Measurements from ENCODE around the gene OR4C15.

The OR4C15 gene

DNA sequence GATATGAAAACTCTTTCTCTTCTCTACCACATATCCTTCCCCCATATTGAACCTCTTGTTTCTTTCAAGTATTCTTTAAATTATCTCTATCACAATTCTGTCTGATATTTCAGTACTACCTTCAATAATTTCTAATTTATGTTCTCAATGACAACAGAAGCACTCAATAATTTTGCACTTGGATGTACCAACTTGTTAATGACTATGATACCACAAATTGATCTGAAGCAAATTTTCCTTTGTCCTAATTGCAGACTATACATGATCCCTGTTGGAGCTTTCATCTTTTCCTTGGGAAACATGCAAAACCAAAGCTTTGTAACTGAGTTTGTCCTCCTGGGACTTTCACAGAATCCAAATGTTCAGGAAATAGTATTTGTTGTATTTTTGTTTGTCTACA is at the start of gene OR4C15:
Gene OR4C15 (plus strand): TSS at position 301 of the 400 bp plus-strand sequence. CDS start 0 bp downstream, at position 301.
- no peak within 1 kb of the TSS for H3K4me3 ChIP-seq (replicated peaks in 1 of 2; ENCODE audit: low read depth in 2 of 2, low read length in 2 of 2)
- no peak for DNase-seq (ENCODE audit: low read depth in 2 of 2)
- TF ChIP-seq CTCF (IDR thresholded peaks at IDR 0.05; ENCODE audit: low read depth, low read length), result no peak

- H3K4me3 ChIP-seq (replicated peaks in 1 of 2; ENCODE audit: low read depth in 2 of 2, low read length in 2 of 2), result no peak within 1 kb of the TSS
- no peak for TF ChIP-seq CTCF (IDR thresholded peaks at IDR 0.05; ENCODE audit: low read depth, low read length)
- no peak for DNase-seq (ENCODE audit: low read depth in 2 of 2)
Measured at GRCh38 chr11:55571828-55572227, 17.6 kb downstream of the OR4C15 start, which contains the start of gene OR4C16. Gene OR4C16, plus strand, starts transcription at chr11:55572128. Its CDS starts 0 bp downstream, at chr11:55572128.

DNA sequence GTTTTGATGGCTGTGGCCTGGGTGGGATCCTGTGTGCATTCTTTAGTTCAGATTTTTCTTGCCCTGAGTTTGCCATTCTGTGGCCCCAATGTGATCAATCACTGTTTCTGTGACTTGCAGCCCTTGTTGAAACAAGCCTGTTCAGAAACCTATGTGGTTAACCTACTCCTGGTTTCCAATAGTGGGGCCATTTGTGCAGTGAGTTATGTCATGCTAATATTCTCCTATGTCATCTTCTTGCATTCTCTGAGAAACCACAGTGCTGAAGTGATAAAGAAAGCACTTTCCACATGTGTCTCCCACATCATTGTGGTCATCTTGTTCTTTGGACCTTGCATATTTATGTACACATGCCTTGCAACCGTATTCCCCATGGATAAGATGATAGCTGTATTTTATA is 18.3 kb downstream of the OR4C15 start:
- H3K4me3 ChIP-seq (replicated peaks in 1 of 2; ENCODE audit: low read depth in 2 of 2, low read length in 2 of 2), result no peak overlapping the region
- DNase-seq (ENCODE audit: low read depth in 2 of 2), result no peak

More for the DNA sequence above, 18.3 kb downstream of the OR4C15 start:
- no peak for TF ChIP-seq CTCF (IDR thresholded peaks at IDR 0.05; ENCODE audit: low read depth, low read length)
